ENCODE results near the gene GAB1.

- no peak for TF ChIP-seq CTCF (IDR thresholded peaks at IDR 0.05)
- no peak for TF ChIP-seq POLR2A (IDR thresholded peaks at IDR 0.05)
Measured at GRCh38 chr4:143389579-143390195, 53.0 kb downstream of the GAB1 start.

Data from esophagus squamous epithelium (tissue), 4 donors.